ENCODE data around the gene MCM3AP.

DNA sequence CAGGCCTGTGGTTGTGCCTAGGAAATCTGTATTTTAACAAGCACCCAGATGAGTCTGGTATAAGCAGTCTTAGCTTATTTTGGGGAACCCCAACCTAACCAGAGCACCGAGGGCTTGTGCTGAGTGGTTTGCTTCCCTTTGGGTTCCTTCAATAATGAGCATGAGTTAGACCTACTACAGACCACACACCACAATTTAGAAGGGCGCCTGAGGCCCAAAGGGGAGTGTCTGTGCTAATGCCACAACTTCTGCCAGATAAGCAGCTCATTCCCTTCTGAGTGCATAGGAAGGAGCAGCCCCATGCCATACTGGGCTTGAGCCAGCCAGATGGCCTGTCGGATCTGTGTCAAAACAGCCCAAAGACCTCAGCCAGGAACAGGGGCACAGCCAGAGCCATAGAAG, 41.5 kb downstream of the MCM3AP start:
- no peak for TF ChIP-seq TAF1 (conservative IDR thresholded peaks at IDR 0.05)
- no peak for TF ChIP-seq CTCF (IDR thresholded peaks at IDR 0.05; ENCODE audit: low read depth, low read length, missing input control)
- TF ChIP-seq YY1 (IDR thresholded peaks at IDR 0.05), result no peak
- no peak for TF ChIP-seq SP1 (IDR thresholded peaks at IDR 0.05)
- TF ChIP-seq, protein P1, sequence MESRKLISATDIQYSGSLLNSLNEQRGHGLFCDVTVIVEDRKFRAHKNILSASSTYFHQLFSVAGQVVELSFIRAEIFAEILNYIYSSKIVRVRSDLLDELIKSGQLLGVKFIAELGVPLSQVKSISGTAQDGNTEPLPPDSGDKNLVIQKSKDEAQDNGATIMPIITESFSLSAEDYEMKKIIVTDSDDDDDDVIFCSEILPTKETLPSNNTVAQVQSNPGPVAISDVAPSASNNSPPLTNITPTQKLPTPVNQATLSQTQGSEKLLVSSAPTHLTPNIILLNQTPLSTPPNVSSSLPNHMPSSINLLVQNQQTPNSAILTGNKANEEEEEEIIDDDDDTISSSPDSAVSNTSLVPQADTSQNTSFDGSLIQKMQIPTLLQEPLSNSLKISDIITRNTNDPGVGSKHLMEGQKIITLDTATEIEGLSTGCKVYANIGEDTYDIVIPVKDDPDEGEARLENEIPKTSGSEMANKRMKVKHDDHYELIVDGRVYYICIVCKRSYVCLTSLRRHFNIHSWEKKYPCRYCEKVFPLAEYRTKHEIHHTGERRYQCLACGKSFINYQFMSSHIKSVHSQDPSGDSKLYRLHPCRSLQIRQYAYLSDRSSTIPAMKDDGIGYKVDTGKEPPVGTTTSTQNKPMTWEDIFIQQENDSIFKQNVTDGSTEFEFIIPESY (IDR thresholded peaks at IDR 0.05), result no peak
- TF ChIP-seq RXRA (IDR thresholded peaks at IDR 0.05), result no peak
- no peak for TF ChIP-seq MAX (IDR thresholded peaks at IDR 0.05)
- TF ChIP-seq GABPA (IDR thresholded peaks at IDR 0.05 in 1 of 2, conservative IDR thresholded peaks at IDR 0.05 in 1 of 2), result no peak
- no peak for TF ChIP-seq FOXA1 (IDR thresholded peaks at IDR 0.05)
- no peak for TF ChIP-seq RAD21 (IDR thresholded peaks at IDR 0.05)
- TF ChIP-seq REST (IDR thresholded peaks at IDR 0.05), result no peak
- TF ChIP-seq JUND (IDR thresholded peaks at IDR 0.05), result no peak

Measured in liver (tissue), 3 donors.